ENCODE measurements around the gene CCDC137.
A peak's percentile ranks its signal among the peaks of the same experiment; 100 is the strongest.

DNA sequence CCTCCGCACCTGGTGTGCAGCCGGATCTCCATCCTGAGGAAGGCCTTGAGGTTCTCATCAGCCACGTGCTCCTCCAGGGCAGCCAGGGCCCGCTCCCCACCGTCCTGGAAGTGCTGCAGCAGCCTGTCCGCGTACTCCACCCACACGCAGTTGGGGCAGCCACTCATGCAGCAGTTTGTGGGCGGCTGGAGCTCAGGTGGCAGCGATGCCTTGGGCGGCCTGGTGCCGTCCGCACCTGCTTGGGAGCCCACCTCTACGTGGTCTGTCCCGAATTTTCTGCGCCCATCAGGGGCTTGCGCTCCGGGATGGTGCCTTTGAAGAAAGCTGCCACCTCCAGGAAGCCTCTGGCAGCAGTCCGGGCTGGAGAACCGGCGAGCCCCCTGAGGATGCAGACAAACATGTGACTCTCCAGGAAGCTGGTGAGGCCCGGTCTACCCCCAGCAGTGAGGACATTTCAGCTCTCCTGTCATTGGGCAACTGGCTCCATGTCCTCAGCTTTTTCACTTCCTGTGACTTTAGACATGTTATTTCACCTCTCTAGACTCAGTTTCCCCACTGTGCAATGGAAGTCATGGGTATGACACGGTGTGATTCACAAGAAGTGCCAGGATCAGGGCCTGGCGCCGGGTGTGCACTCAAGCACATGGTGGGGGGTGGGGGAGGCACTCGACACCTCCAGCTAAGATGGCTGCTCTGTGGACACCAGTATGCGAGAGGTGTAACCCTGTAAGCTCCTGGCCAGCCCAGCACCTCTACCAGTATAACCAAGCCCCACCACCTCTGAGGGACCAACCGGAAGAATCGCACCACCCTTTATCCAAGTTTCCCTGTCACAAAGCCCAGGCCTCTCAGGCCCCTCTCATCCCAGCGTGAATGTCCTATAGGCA lies 1.1 kb upstream of the CCDC137 start:
- TF ChIP-seq SNRNP70 (IDR thresholded peaks at IDR 0.05; ENCODE audit: low read depth, low read length): no peak
- TF ChIP-seq, protein P1, sequence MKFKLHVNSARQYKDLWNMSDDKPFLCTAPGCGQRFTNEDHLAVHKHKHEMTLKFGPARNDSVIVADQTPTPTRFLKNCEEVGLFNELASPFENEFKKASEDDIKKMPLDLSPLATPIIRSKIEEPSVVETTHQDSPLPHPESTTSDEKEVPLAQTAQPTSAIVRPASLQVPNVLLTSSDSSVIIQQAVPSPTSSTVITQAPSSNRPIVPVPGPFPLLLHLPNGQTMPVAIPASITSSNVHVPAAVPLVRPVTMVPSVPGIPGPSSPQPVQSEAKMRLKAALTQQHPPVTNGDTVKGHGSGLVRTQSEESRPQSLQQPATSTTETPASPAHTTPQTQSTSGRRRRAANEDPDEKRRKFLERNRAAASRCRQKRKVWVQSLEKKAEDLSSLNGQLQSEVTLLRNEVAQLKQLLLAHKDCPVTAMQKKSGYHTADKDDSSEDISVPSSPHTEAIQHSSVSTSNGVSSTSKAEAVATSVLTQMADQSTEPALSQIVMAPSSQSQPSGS (CRISPR knock-in tag; IDR thresholded peaks at IDR 0.05): no peak
- no peak for TF ChIP-seq SRF (IDR thresholded peaks at IDR 0.05; ENCODE audit: low read depth, low read length)
- TF ChIP-seq ZFP91 (CRISPR knock-in tag; IDR thresholded peaks at IDR 0.05; ENCODE audit: borderline replicate concordance): no peak
- TF ChIP-seq ZNF761 (CRISPR knock-in tag; conservative IDR thresholded peaks at IDR 0.05): no peak; the same call in 1 of the 2 replicates
- no peak for TF ChIP-seq PRDM10 (CRISPR knock-in tag; IDR thresholded peaks at IDR 0.05; ENCODE audit: low read depth)
- TF ChIP-seq, protein P2, sequence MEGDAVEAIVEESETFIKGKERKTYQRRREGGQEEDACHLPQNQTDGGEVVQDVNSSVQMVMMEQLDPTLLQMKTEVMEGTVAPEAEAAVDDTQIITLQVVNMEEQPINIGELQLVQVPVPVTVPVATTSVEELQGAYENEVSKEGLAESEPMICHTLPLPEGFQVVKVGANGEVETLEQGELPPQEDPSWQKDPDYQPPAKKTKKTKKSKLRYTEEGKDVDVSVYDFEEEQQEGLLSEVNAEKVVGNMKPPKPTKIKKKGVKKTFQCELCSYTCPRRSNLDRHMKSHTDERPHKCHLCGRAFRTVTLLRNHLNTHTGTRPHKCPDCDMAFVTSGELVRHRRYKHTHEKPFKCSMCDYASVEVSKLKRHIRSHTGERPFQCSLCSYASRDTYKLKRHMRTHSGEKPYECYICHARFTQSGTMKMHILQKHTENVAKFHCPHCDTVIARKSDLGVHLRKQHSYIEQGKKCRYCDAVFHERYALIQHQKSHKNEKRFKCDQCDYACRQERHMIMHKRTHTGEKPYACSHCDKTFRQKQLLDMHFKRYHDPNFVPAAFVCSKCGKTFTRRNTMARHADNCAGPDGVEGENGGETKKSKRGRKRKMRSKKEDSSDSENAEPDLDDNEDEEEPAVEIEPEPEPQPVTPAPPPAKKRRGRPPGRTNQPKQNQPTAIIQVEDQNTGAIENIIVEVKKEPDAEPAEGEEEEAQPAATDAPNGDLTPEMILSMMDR (CRISPR knock-in tag; IDR thresholded peaks at IDR 0.05): no peak
- no peak for TF ChIP-seq ZNF556 (CRISPR knock-in tag; IDR thresholded peaks at IDR 0.05; ENCODE audit: borderline replicate concordance)
- no peak for TF ChIP-seq ZFP41 (CRISPR knock-in tag; IDR thresholded peaks at IDR 0.05; ENCODE audit: borderline replicate concordance)
- TF ChIP-seq, protein P3, sequence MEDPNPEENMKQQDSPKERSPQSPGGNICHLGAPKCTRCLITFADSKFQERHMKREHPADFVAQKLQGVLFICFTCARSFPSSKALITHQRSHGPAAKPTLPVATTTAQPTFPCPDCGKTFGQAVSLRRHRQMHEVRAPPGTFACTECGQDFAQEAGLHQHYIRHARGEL (CRISPR knock-in tag; IDR thresholded peaks at IDR 0.05): no peak
- no peak for TF ChIP-seq ZNF326 (CRISPR knock-in tag; IDR thresholded peaks at IDR 0.05; ENCODE audit: borderline replicate concordance)
- TF ChIP-seq, protein P4, sequence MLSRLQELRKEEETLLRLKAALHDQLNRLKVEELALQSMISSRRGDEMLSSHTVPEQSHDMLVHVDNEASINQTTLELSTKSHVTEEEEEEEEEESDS (CRISPR knock-in tag; IDR thresholded peaks at IDR 0.05; ENCODE audit: borderline replicate concordance): peak; percentile 82
